GM12878 (cell line): ENCODE results near the gene MYO19. TPM values are rescaled to one million over a fixed set of nuclear protein-coding genes. Genes with fewer than 3 reads are reported as not detected.

Experiments used
- CREB1 ChIP-seq: IDR thresholded peaks from 2 replicates; pipeline ENCODE4 v1.6.1; 2012; ENCODE audit warnings: low read depth, mild to moderate bottlenecking, inconsistent platforms
- KAT2A ChIP-seq: conservative IDR thresholded peaks from 2 replicates; pipeline ENCODE4 v1.6.1; 2011; ENCODE audit warnings: low read depth, low read length; ENCODE audit not compliant: control insufficient read depth
- SMAD5 ChIP-seq: IDR thresholded peaks from 2 replicates; pipeline ENCODE4 v1.6.1; 2016; ENCODE audit warnings: antibody characterized with exemption, low read depth
- TAF1 ChIP-seq: IDR thresholded peaks from 2 replicates; pipeline ENCODE4 v1.6.1; 2011; ENCODE audit warnings: mild to moderate bottlenecking, low read depth, low read length, borderline replicate concordance
- YBX1 ChIP-seq: fragments of 450-650 bp; IDR thresholded peaks from 2 replicates; pipeline ENCODE4 v1.6.1; 2016; ENCODE audit warnings: antibody characterized with exemption
- ZNF687 ChIP-seq: fragments of 450-650 bp; IDR thresholded peaks from 2 replicates; pipeline ENCODE4 v1.6.1; 2017; ENCODE audit warnings: mild to moderate bottlenecking, moderate library complexity
- polyA plus RNA-seq, 11 experiments: library from polyadenylated mRNA; depleted of rRNA in 4 of 11; unstranded in 6 of 11; stranded (reverse) in 5 of 11; fragments of >200 nt; fragmentation: Nextera tagmentation in 4 of 11; fragmentation: Illumina TruSeq in 1 of 11; extraction: Ambion mirVana in 4 of 11; extraction: Trizol in 1 of 11; gene quantifications; 1 replicate in 1 of 11; 2 replicates in 10 of 11; pipeline versions ENCODE4 v1.2.1 to v1.2.3, GENCODE V29; 2011 to 2016; ENCODE audit warnings: inconsistent platforms in 2 of 11, missing spikeins in 2 of 11, low read depth in 1 of 11
- total RNA-seq, 4 experiments: library from RNA; depleted of rRNA in 3 of 4; stranded (reverse); fragments of >200 nt in 3 of 4; fragmentation: Illumina TruSeq in 1 of 4; extraction: Trizol in 1 of 4; gene quantifications; 2 replicates each; pipeline versions ENCODE4 v1.2.1 to v1.2.3, GENCODE V29; 2013 to 2021
- TF ChIP-seq, protein P1 (sequence below): IDR thresholded peaks from 2 replicates; pipeline ENCODE4 v1.6.1; 2011; ENCODE audit warnings: borderline replicate concordance, low read depth, mild to moderate bottlenecking, moderate library complexity, low read length; ENCODE audit not compliant: insufficient read depth, poor library complexity, severe bottlenecking
- TF ChIP-seq, protein P2 (sequence below): fragments of 450-650 bp; IDR thresholded peaks from 2 replicates; pipeline ENCODE4 v1.6.1; 2018; ENCODE audit warnings: borderline replicate concordance, mild to moderate bottlenecking; ENCODE audit not compliant: partially characterized antibody

MYO19 gene
- total and polyA plus RNA-seq, 10 of the 15 experiments (the other 5 are each of a cell fraction or from before 2014, with no cell fraction given) = 11.4 to 103 (median 67.1) TPM

- TF ChIP-seq, protein P1, sequence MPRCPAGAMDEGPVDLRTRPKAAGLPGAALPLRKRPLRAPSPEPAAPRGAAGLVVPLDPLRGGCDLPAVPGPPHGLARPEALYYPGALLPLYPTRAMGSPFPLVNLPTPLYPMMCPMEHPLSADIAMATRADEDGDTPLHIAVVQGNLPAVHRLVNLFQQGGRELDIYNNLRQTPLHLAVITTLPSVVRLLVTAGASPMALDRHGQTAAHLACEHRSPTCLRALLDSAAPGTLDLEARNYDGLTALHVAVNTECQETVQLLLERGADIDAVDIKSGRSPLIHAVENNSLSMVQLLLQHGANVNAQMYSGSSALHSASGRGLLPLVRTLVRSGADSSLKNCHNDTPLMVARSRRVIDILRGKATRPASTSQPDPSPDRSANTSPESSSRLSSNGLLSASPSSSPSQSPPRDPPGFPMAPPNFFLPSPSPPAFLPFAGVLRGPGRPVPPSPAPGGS = no peak
- TF ChIP-seq SMAD5 (no peak), YBX1 (no peak), ZNF687 (no peak), TAF1 (no peak), KAT2A (no peak), CREB1 (no peak)
- TF ChIP-seq, protein P2, sequence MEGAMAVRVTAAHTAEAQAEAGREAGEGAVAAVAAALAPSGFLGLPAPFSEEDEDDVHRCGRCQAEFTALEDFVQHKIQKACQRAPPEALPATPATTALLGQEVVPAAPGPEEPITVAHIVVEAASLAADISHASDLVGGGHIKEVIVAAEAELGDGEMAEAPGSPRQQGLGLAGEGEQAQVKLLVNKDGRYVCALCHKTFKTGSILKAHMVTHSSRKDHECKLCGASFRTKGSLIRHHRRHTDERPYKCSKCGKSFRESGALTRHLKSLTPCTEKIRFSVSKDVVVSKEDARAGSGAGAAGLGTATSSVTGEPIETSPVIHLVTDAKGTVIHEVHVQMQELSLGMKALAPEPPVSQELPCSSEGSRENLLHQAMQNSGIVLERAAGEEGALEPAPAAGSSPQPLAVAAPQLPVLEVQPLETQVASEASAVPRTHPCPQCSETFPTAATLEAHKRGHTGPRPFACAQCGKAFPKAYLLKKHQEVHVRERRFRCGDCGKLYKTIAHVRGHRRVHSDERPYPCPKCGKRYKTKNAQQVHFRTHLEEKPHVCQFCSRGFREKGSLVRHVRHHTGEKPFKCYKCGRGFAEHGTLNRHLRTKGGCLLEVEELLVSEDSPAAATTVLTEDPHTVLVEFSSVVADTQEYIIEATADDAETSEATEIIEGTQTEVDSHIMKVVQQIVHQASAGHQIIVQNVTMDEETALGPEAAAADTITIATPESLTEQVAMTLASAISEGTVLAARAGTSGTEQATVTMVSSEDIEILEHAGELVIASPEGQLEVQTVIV = no peak
These were observed 65.6 kb downstream of the MYO19 start (continued) for GRCh38 chr17:36468903-36469635.
